Vagina (tissue), 2 donors: ENCODE data around the gene DBH.

Experiments used
- CTCF ChIP-seq, 3 experiments: fragments of 450-650 bp in 2 of 3; fragments of 200-600 bp in 1 of 3; sonication (generic) in 1 of 3; IDR thresholded peaks; one replicate each; pipeline ENCODE4 v1.5.1; 2017 to 2019; ENCODE audit warnings: antibody characterized with exemption in 3 of 3, mild to moderate bottlenecking in 2 of 3, moderate library complexity in 2 of 3
- POLR2A ChIP-seq, 2 donors: fragments of 450-650 bp; IDR thresholded peaks; one replicate each; pipeline ENCODE4 v1.6.1; 2017; ENCODE audit warnings: antibody characterized with exemption in 2 of 2, mild to moderate bottlenecking in 2 of 2, moderate library complexity in 2 of 2
- POLR2AphosphoS5 ChIP-seq, 2 donors: sonication (generic); formaldehyde crosslinking; IDR thresholded peaks; one replicate each; pipeline ENCODE4 v1.9.0; 2017; ENCODE audit warnings: antibody characterized with exemption in 2 of 2, mild to moderate bottlenecking in 2 of 2, low read depth in 1 of 2; ENCODE audit not compliant: insufficient read depth in 1 of 2

DNA sequence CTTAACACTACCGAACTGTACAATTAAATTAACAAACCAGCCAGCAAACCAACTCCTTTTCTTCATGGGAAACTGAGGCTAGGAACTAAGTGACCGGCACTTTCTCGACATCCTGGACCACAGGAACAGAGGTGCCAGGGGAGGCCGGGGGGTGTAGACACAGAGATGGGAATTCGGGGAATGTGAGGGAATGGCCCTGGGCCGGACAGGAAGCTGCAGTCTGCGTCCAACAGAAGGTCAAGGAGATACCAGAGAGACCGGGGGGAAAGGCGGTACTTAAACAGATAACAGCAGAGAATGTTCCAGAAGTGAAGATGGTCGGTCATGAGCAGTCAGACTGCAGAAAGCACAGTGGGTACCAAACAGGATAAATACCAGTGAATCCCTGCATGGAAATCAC, 40.3 kb downstream of the DBH start:
- no peak for TF ChIP-seq CTCF (IDR thresholded peaks at IDR 0.05)
- TF ChIP-seq POLR2A (IDR thresholded peaks at IDR 0.05) = no peak
- no peak for TF ChIP-seq POLR2AphosphoS5 (IDR thresholded peaks at IDR 0.05; ENCODE audit: insufficient read depth in 1 of 2, low read depth in 1 of 2)
